Uterus (tissue), 2 donors: ENCODE data around the gene ELP4.

ENCODE experiments used
- POLR2A ChIP-seq, 2 donors: fragments of 450-650 bp; IDR thresholded peaks; one replicate each; pipeline ENCODE4 v1.6.1; 2016; ENCODE audit warnings: antibody characterized with exemption in 2 of 2, mild to moderate bottlenecking in 1 of 2, moderate library complexity in 1 of 2
- TF ChIP-seq, protein P1 (sequence below), 4 experiments: fragments of 200-600 bp in 2 of 4; fragments of 450-650 bp in 2 of 4; sonication (generic) in 2 of 4; IDR thresholded peaks; one replicate each; pipeline ENCODE4 v1.5.1; 2016 to 2019; ENCODE audit warnings: antibody characterized with exemption in 4 of 4, mild to moderate bottlenecking in 2 of 4, moderate library complexity in 1 of 4

DNA sequence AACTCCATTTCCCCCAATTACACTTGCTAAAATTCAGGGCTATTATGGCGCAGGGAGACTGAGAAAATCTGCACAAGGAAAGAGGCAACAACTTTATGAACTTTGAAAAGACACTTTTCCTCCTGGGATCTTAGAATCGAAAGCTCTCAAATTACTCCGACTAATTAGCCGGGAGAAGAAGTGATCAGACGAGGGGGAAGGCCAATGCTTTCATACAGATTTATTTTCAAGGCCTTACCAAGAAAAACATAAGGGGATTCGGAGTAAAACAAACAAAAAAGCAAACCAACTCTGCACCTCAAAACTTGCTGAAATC, 299.9 kb downstream of the ELP4 start:
- TF ChIP-seq, protein P1, sequence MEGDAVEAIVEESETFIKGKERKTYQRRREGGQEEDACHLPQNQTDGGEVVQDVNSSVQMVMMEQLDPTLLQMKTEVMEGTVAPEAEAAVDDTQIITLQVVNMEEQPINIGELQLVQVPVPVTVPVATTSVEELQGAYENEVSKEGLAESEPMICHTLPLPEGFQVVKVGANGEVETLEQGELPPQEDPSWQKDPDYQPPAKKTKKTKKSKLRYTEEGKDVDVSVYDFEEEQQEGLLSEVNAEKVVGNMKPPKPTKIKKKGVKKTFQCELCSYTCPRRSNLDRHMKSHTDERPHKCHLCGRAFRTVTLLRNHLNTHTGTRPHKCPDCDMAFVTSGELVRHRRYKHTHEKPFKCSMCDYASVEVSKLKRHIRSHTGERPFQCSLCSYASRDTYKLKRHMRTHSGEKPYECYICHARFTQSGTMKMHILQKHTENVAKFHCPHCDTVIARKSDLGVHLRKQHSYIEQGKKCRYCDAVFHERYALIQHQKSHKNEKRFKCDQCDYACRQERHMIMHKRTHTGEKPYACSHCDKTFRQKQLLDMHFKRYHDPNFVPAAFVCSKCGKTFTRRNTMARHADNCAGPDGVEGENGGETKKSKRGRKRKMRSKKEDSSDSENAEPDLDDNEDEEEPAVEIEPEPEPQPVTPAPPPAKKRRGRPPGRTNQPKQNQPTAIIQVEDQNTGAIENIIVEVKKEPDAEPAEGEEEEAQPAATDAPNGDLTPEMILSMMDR (IDR thresholded peaks at IDR 0.05) = no peak
- TF ChIP-seq POLR2A (IDR thresholded peaks at IDR 0.05) = no peak
